SU-DHL-6 (cell line): Measurements from ENCODE around the gene ANXA7.

ENCODE experiments used
- EZH2phosphoT487 ChIP-seq: fragments of 200-600 bp; sonication (generic), shearing (Covaris generic); conservative IDR thresholded peaks from 2 replicates; pipeline ENCODE4 v1.6.1; 2018; ENCODE audit warnings: mild to moderate bottlenecking, antibody characterized with exemption, low read length, moderate library complexity, mixed read lengths
- TF ChIP-seq, protein P1 (sequence below): fragments of 200-600 bp; sonication (generic); IDR thresholded peaks from one replicate; pipeline ENCODE4 v1.5.1; 2017; ENCODE audit warnings: antibody characterized with exemption, mild to moderate bottlenecking, low read length, moderate library complexity; ENCODE audit not compliant: insufficient read depth, poor library complexity, severe bottlenecking

DNA sequence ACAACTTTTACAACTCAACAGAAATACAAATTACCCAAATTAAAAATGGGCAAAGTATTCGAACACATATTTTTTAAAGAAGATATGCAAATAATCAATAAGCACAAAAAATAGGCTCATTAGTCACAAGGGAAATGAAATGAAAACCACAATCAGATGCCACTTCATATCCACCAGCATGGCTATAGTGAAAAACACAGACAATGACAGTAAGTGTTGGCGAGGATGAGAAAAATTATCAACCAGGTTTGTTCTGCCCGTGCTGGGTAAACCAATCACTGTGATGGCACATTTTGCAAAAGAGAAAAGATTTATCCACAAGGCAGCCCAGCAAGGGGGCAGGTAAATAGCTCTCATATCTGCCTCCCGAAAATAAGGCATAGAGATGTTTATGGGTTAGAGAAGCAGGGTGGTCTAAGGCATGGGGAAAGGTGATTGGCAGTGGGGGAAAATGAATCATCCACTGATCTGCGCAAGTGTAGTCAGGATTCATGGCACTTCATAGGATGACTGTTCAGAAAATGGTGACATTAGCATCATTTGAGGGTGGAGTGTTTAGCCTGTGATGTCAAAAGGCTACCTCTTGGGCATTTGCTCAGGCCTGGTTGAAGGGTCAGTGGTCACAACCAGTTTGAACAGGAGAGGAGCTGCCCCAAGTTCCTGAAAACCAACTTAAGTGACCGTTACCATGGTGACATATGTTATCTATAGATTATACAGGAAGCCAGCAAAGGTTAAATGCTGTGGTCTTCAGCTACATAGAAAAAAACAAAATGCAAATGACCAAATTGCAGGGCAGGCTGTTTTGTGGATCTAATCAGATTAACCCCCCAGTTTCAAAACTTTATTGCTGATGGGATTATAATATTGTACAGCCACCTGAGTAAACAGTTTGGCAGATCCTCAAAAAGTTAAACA is 47.2 kb downstream of the ANXA7 start:
- TF ChIP-seq, protein P1, sequence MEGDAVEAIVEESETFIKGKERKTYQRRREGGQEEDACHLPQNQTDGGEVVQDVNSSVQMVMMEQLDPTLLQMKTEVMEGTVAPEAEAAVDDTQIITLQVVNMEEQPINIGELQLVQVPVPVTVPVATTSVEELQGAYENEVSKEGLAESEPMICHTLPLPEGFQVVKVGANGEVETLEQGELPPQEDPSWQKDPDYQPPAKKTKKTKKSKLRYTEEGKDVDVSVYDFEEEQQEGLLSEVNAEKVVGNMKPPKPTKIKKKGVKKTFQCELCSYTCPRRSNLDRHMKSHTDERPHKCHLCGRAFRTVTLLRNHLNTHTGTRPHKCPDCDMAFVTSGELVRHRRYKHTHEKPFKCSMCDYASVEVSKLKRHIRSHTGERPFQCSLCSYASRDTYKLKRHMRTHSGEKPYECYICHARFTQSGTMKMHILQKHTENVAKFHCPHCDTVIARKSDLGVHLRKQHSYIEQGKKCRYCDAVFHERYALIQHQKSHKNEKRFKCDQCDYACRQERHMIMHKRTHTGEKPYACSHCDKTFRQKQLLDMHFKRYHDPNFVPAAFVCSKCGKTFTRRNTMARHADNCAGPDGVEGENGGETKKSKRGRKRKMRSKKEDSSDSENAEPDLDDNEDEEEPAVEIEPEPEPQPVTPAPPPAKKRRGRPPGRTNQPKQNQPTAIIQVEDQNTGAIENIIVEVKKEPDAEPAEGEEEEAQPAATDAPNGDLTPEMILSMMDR = no peak
- no peak for TF ChIP-seq EZH2phosphoT487
